C4-2B (cell line): ENCODE results near the gene ITPA.

Experiments used
- H3K27ac ChIP-seq: fragments of 450-650 bp; 2 replicates; pipeline ENCODE4 v1.5.1; 2017
- CTCF ChIP-seq: fragments of 450-650 bp; conservative IDR thresholded peaks from 2 replicates; pipeline ENCODE4 v1.5.1; 2017; ENCODE audit warnings: mild to moderate bottlenecking
- ZFX ChIP-seq: fragments of 450-650 bp; IDR thresholded peaks from 2 replicates; pipeline ENCODE4 v1.6.1; 2017

Gene ITPA

GRCh38 chr20:3189561-3190131 is 19.7 kb upstream of the ITPA start:
- no peak overlapping the region for H3K27ac ChIP-seq
- TF ChIP-seq ZFX (no peak), CTCF (no peak)

- TF ChIP-seq CTCF (no peak), ZFX (no peak)
- H3K27ac ChIP-seq: no peak overlapping the region
These were observed 18.6 kb upstream of the ITPA start for GRCh38 chr20:3190681-3191111.

- no peak for TF ChIP-seq ZFX
- TF ChIP-seq CTCF: no peak
- H3K27ac ChIP-seq: no peak overlapping the region
These were observed 16.9 kb upstream of the ITPA start for GRCh38 chr20:3192226-3193015.

- TF ChIP-seq CTCF (no peak), ZFX (no peak)
- H3K27ac ChIP-seq: no peak overlapping the region
These were observed 15.3 kb upstream of the ITPA start for GRCh38 chr20:3193806-3194616.

- TF ChIP-seq CTCF: no peak
- no peak overlapping the region for H3K27ac ChIP-seq
These were observed 14.5 kb upstream of the ITPA start for GRCh38 chr20:3194617-3195280.

GRCh38 chr20:3195590-3196237 is 13.6 kb upstream of the ITPA start:
- TF ChIP-seq CTCF: no peak
- no peak for TF ChIP-seq ZFX

More at GRCh38 chr20:3195590-3196237, 13.6 kb upstream of the ITPA start:
- H3K27ac ChIP-seq: no peak overlapping the region
